Measurements from ENCODE around the gene ARHGEF3. TPM values are rescaled to one million over a fixed set of nuclear protein-coding genes. Genes with fewer than 3 reads are reported as not detected.

ARHGEF3 gene
- total RNA-seq, 6 experiments from 2014 or later = 1.0 to 2.9 (median 1.6) TPM

DNA sequence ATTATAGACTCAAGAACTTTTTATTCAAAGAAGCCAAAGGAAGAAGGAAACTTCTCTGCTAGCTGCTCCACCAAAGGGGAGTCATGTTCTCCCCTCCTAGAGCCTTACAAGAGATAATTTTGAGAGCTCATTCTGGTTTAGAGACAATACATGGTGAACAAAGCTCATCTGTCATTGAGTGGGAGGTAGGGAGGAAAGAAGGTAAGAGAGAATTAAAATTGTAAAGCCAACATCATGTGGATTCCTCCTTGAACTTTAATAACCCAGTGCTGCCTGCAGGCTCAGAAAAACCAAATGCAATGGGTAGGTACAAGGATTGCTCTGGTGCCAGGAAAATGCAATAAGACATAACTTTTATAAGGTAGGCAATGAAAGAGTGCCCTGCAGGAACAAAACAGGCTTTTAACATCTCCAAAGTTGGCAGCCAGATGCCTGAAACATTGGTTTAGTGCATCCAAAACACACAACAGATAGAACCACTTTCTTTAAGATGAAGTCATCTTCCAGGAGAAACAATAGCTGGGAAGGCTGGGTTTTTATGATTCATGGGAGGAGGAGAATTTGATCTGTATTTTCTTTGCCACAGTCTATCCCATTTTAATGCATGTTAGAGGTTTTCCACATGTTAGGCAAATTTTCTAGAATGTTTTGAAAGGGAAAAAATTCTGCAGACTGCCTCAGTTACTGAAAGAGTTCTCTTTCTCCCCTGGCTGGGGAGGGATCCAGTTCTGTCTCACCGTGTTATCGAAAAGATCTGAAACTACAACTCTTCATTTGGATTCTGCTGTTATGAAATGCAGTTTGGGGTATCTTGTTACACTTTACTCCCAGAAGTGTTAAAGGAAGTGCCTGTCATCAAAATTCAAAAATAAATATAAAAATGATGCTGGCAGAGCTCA, 11.3 kb upstream of the ARHGEF3 start:
- H3K27me3 ChIP-seq = peaks cover 0 to 3% of the 10 kb centered on the region in 2 donors
- TF ChIP-seq, protein P1, sequence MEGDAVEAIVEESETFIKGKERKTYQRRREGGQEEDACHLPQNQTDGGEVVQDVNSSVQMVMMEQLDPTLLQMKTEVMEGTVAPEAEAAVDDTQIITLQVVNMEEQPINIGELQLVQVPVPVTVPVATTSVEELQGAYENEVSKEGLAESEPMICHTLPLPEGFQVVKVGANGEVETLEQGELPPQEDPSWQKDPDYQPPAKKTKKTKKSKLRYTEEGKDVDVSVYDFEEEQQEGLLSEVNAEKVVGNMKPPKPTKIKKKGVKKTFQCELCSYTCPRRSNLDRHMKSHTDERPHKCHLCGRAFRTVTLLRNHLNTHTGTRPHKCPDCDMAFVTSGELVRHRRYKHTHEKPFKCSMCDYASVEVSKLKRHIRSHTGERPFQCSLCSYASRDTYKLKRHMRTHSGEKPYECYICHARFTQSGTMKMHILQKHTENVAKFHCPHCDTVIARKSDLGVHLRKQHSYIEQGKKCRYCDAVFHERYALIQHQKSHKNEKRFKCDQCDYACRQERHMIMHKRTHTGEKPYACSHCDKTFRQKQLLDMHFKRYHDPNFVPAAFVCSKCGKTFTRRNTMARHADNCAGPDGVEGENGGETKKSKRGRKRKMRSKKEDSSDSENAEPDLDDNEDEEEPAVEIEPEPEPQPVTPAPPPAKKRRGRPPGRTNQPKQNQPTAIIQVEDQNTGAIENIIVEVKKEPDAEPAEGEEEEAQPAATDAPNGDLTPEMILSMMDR (IDR thresholded peaks at IDR 0.05) = no peak
- no peak for TF ChIP-seq POLR2A (IDR thresholded peaks at IDR 0.05)
- DNase-seq = no peak
- ATAC-seq = no peak
- intact Hi-C loops (cut with DNase I) = no loop called here
- H3K27ac ChIP-seq = no peak overlapping the region
- no peaks in the 10 kb centered on the region for H3K36me3 ChIP-seq
- H3K4me3 ChIP-seq = no peak overlapping the region
- no peaks in the 10 kb centered on the region for H3K9me3 ChIP-seq
- no peaks in the 10 kb centered on the region for H3K4me1 ChIP-seq
- 75% methylated on average over 2 of the region's 2 CpGs for WGBS (ENCODE audit: insufficient coverage, low coverage, low lambda C conversion rate, missing lambda C conversion rate)

DNA sequence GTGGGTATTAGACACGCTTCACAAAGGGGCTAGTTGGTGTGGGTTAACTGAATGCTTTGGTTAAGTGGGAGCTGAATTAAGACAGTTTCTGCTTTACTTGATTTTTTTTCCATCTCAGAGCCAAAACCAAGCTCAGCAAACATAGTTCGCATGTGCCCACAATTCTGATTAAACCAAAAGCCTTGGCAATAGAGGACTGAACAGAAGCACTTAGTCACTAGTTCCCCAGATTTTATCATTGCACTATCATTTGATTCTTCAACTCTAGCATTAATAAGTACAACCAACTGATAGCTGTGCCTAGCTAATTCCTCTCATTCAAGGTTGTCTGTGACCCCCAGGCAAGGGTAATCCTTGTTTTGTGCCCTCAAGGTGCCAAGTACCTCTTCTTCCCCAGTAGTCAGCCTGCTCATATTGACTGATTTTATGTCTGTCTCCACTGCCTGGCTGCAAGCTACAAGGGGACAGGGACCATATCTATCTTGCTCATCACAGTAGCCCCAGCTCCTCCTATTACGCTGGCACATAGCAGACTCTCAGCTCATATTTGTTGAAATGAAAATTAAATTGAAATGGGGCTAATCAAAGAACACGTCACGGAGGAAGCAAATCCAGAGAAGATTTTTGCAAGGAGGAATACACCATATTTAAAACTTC, 9.9 kb upstream of the ARHGEF3 start:
- no peaks in the 10 kb centered on the region for H3K36me3 ChIP-seq
- no peak overlapping the region for H3K4me3 ChIP-seq
- ATAC-seq (no peak), DNase-seq (no peak)
- H3K9me3 ChIP-seq = no peaks in the 10 kb centered on the region
- H3K4me1 ChIP-seq = no peaks in the 10 kb centered on the region
- intact Hi-C loops (cut with DNase I) = no loop called here
- 73% methylated on average over 5 of the region's 5 CpGs for WGBS (ENCODE audit: insufficient coverage, low coverage, low lambda C conversion rate, missing lambda C conversion rate)
- H3K27ac ChIP-seq = no peak overlapping the region
- H3K27me3 ChIP-seq = peaks cover 0 to under 1% of the 10 kb centered on the region in 2 donors
- TF ChIP-seq POLR2A (IDR thresholded peaks at IDR 0.05) = no peak
- TF ChIP-seq, protein P1 (IDR thresholded peaks at IDR 0.05) = no peak

- H3K9me3 ChIP-seq = no peaks in the 10 kb centered on the region
- H3K36me3 ChIP-seq = no peaks in the 10 kb centered on the region
- TF ChIP-seq, protein P1 (IDR thresholded peaks at IDR 0.05) = no peak
- TF ChIP-seq POLR2A (IDR thresholded peaks at IDR 0.05) = no peak
- no peak overlapping the region for H3K27ac ChIP-seq
- ATAC-seq (no peak), DNase-seq (no peak)
- no peaks in the 10 kb centered on the region for H3K27me3 ChIP-seq
- intact Hi-C loops (cut with DNase I) = no loop called here
- WGBS (ENCODE audit: insufficient coverage, low coverage, low lambda C conversion rate, missing lambda C conversion rate) = 70% methylated on average over 5 of the region's 6 CpGs
- H3K4me3 ChIP-seq = no peak overlapping the region
- H3K4me1 ChIP-seq = no peaks in the 10 kb centered on the region
Observed at GRCh38 chr3:56810577-56811545, 9.1 kb upstream of the ARHGEF3 start.

GRCh38 chr3:56806407-56806806, 4.7 kb upstream of the ARHGEF3 start:
- DNase-seq = no peak
- peaks cover 0 to 4% (median 0%) of the 10 kb centered on the region in 4 donors for H3K4me1 ChIP-seq
- no CpG with 5 or more reads among the region's 5 CpGs for WGBS (ENCODE audit: insufficient coverage, low coverage, low lambda C conversion rate, missing lambda C conversion rate)

More at GRCh38 chr3:56806407-56806806, 4.7 kb upstream of the ARHGEF3 start:
- intact Hi-C loops (cut with DNase I) = loop anchor here (10.0 kb wide), 1 partner anchor 178 kb away; no protein-coding TSS in a partner anchor
- H3K4me3 ChIP-seq = no peak overlapping the region
- ATAC-seq = no peak
- H3K27me3 ChIP-seq = no peaks in the 10 kb centered on the region
- no peaks in the 10 kb centered on the region for H3K9me3 ChIP-seq
- H3K36me3 ChIP-seq = no peaks in the 10 kb centered on the region
- TF ChIP-seq, protein P1 (IDR thresholded peaks at IDR 0.05) = no peak
- no peak for TF ChIP-seq POLR2A (IDR thresholded peaks at IDR 0.05)
- no peak overlapping the region for H3K27ac ChIP-seq
